GM12878 (cell line): ENCODE results near the gene FKBP15. TPM values are rescaled to one million over a fixed set of nuclear protein-coding genes. Genes with fewer than 3 reads are reported as not detected.

Experiments used
- ATAC-seq: fragments of 200-7000 bp; cut with Tn5 transposase; 3 replicates; pipeline ENCODE4 v1.9.1; 2020; ENCODE audit warnings: mild to moderate bottlenecking, moderate library complexity
- BruUV-seq: library from RNA; stranded (reverse); fragments of 400-500 nt; replicated peaks from 2 replicates; lab custom pipeline; 2021; lab: Mats Ljungman, UMichigan
- CTCF ChIA-PET: fragments of 300-600 bp; sonication (Branson Sonifier 250); formaldehyde crosslinking; extraction: SDS; loops from one replicate; lab custom pipeline; 2021; ENCODE audit warnings: inconsistent platforms; lab: Yijun Ruan, JAX
- POLR2A ChIA-PET: fragments of 350-600 bp; formaldehyde crosslinking; extraction: SDS; loops from one replicate; lab custom pipeline; 2021; ENCODE audit warnings: inconsistent platforms; lab: Charles Lee
- RAD21 ChIA-PET: fragments of 300-600 bp; sonication (Branson Sonifier 250); formaldehyde crosslinking; loops from one replicate; lab custom pipeline; 2023; ENCODE audit warnings: antibody characterized with exemption; ENCODE audit not compliant: unreplicated experiment; lab: Charles Lee
- SMC1A ChIA-PET: fragments of 300-600 bp; sonication (Branson Sonifier 250); formaldehyde crosslinking; loops from one replicate; lab custom pipeline; 2023; ENCODE audit not compliant: unreplicated experiment, uncharacterized antibody; lab: Charles Lee
- DNase-seq: peaks from one replicate; pipeline ENCODE4 v3.0.0-alpha.2; 2011; ENCODE audit warnings: low read depth, low spot score
- FAIRE-seq: peaks from 3 replicates; lab custom pipeline; 2011; peaks lifted over from hg19 to GRCh38; lab: Jason Lieb, UNC
- H2AFZ ChIP-seq: 2 replicates; pipeline ENCODE4 v1.6.0; 2011; ENCODE audit warnings: low read depth, low read length, control low read depth; ENCODE audit not compliant: control insufficient read depth
- H3K27ac ChIP-seq: 2 replicates; pipeline ENCODE4 v1.5.1; 2011; ENCODE audit warnings: control low read depth; ENCODE audit not compliant: control insufficient read depth, insufficient read depth
- H3K27me3 ChIP-seq, 2 experiments: replicated peaks in 1 of 2; 2 replicates each; pipeline versions ENCODE4 v1.6.0 to v1.6.1; 2011; ENCODE audit warnings: low read length in 1 of 2; ENCODE audit not compliant: control insufficient read depth in 2 of 2, insufficient read depth in 2 of 2
- H3K36me3 ChIP-seq, 2 experiments: 2 replicates each; pipeline ENCODE4 v1.5.1; 2011; ENCODE audit warnings: low read length in 1 of 2; ENCODE audit not compliant: control insufficient read depth in 2 of 2, insufficient read depth in 2 of 2
- H3K4me1 ChIP-seq: 2 replicates; pipeline ENCODE4 v1.6.1; 2011; ENCODE audit warnings: mild to moderate bottlenecking, low read length, moderate library complexity, mixed read lengths; ENCODE audit not compliant: control insufficient read depth, insufficient read depth
- H3K4me2 ChIP-seq: 2 replicates; pipeline ENCODE4 v1.6.0; 2011; ENCODE audit warnings: control low read depth; ENCODE audit not compliant: control insufficient read depth, insufficient read depth
- H3K4me3 ChIP-seq: fragments of 200-600 bp; sonication (generic); 2 replicates; pipeline ENCODE4 v1.5.1; 2016
- H3K79me2 ChIP-seq: 2 replicates; pipeline ENCODE4 v1.6.0; 2011; ENCODE audit warnings: low read length; ENCODE audit not compliant: control insufficient read depth, insufficient read depth
- H3K9ac ChIP-seq: 2 replicates; pipeline ENCODE4 v1.8.0; 2011; ENCODE audit warnings: low read length, control low read depth, mixed read lengths; ENCODE audit not compliant: control insufficient read depth, insufficient read depth
- H3K9me3 ChIP-seq: replicated peaks from 3 replicates; pipeline ENCODE4 v1.5.1; 2011; ENCODE audit warnings: mild to moderate bottlenecking, low read length; ENCODE audit not compliant: control insufficient read depth, insufficient read depth
- H4K20me1 ChIP-seq: 2 replicates; pipeline ENCODE4 v1.6.0; 2011; ENCODE audit not compliant: control insufficient read depth, insufficient read depth
- ATF7 ChIP-seq: fragments of 450-650 bp; IDR thresholded peaks from 2 replicates; pipeline ENCODE4 v1.6.1; 2016; ENCODE audit warnings: low read depth, mild to moderate bottlenecking
- JUND ChIP-seq: IDR thresholded peaks from 2 replicates; pipeline ENCODE4 v1.6.1; 2012; ENCODE audit warnings: low read depth, mild to moderate bottlenecking, low read length, improper control_type of control experiment, moderate library complexity
- MLLT1 ChIP-seq: fragments of 450-650 bp; IDR thresholded peaks from 2 replicates; pipeline ENCODE4 v1.6.1; 2016; ENCODE audit warnings: mild to moderate bottlenecking
- MTA3 ChIP-seq: IDR thresholded peaks from 2 replicates; pipeline ENCODE4 v1.6.1; 2012; ENCODE audit warnings: low read length, inconsistent platforms, borderline replicate concordance
- POLR2AphosphoS5 ChIP-seq: IDR thresholded peaks from 2 replicates; pipeline ENCODE4 v1.6.1; 2011; ENCODE audit warnings: mild to moderate bottlenecking, low read length, inconsistent platforms
- RAD51 ChIP-seq: fragments of 450-650 bp; IDR thresholded peaks from 2 replicates; pipeline ENCODE4 v1.6.1; 2016; ENCODE audit warnings: moderate library complexity, mild to moderate bottlenecking, inconsistent platforms
- WRNIP1 ChIP-seq: IDR thresholded peaks from 2 replicates; pipeline ENCODE4 v1.6.1; 2011; ENCODE audit warnings: low read depth, low read length, improper control_type of control experiment, borderline replicate concordance
- ZNF622 ChIP-seq: fragments of 450-650 bp; IDR thresholded peaks from 2 replicates; pipeline ENCODE4 v1.6.1; 2017; ENCODE audit warnings: mild to moderate bottlenecking, inconsistent platforms
- WGBS: methylation state at CpG from one replicate; pipeline ENCODE4 v1.1.6; 2016; ENCODE audit warnings: low lambda C conversion rate; ENCODE audit not compliant: insufficient replicate concordance, insufficient coverage; ENCODE audit errors: missing lambda C conversion rate; 5-methylcytosine and 5-hydroxymethylcytosine counted together
- in situ Hi-C: fragments of 300-500 bp; cut with MboI; formaldehyde crosslinking; loops from 9 replicates; pipeline ENCODE4 v1.14.3; 2018; ENCODE audit warnings: mixed read lengths
- intact Hi-C: fragments of 100-400 bp; cut with micrococcal nuclease; formaldehyde crosslinking; loops from one replicate; pipeline ENCODE4 v1.14.2; 2022; ENCODE audit not compliant: unreplicated experiment
- polyA plus RNA-seq, 11 experiments: library from polyadenylated mRNA; depleted of rRNA in 4 of 11; unstranded in 6 of 11; stranded (reverse) in 5 of 11; fragments of >200 nt; fragmentation: Nextera tagmentation in 4 of 11; fragmentation: Illumina TruSeq in 1 of 11; extraction: Ambion mirVana in 4 of 11; extraction: Trizol in 1 of 11; gene quantifications; 1 replicate in 1 of 11; 2 replicates in 10 of 11; pipeline versions ENCODE4 v1.2.1 to v1.2.3, GENCODE V29; 2011 to 2016; ENCODE audit warnings: inconsistent platforms in 2 of 11, missing spikeins in 2 of 11, low read depth in 1 of 11
- total RNA-seq, 4 experiments: library from RNA; depleted of rRNA in 3 of 4; stranded (reverse); fragments of >200 nt in 3 of 4; fragmentation: Illumina TruSeq in 1 of 4; extraction: Trizol in 1 of 4; gene quantifications; 2 replicates each; pipeline versions ENCODE4 v1.2.1 to v1.2.3, GENCODE V29; 2013 to 2021
- TF ChIP-seq, protein P1 (sequence below): fragments of 450-650 bp; IDR thresholded peaks from 2 replicates; pipeline ENCODE4 v1.6.1; 2017; ENCODE audit warnings: low read depth, mild to moderate bottlenecking, moderate library complexity
- TF ChIP-seq, protein P2 (sequence below): fragments of 150-350 bp; IDR thresholded peaks from 2 replicates; pipeline ENCODE4 v1.6.1; 2014; ENCODE audit warnings: mild to moderate bottlenecking, low read depth, low read length
- TF ChIP-seq, protein P3 (sequence below): IDR thresholded peaks from 2 replicates; pipeline ENCODE4 v1.6.1; 2012; ENCODE audit warnings: low read depth, low read length, improper control_type of control experiment

FKBP15 gene
- total and polyA plus RNA-seq, 10 of the 15 experiments (the other 5 are each of a cell fraction or from before 2014, with no cell fraction given) = 5.0 to 53.4 (median 21.2) TPM

- 15% methylated on average over 3 of the region's 3 CpGs for WGBS
- no peak overlapping the region for H2AFZ ChIP-seq
- no TSS peak for BruUV-seq
- ChIA-PET CTCF (no interaction called here), SMC1A (no interaction called here), POLR2A (interaction anchor here (0.7 kb wide), 1 partner anchor 145 kb away, joined by 4 read pairs; no protein-coding TSS in a partner anchor), RAD21 (no interaction called here)
- H3K27me3 ChIP-seq = no peaks in the 10 kb centered on the region; a peak in 1 of 4 replicates
- intact Hi-C loops = no loop called here
- ATAC-seq (no peak), DNase-seq (no peak), FAIRE-seq (no peak)
- no peaks in the 10 kb centered on the region for H3K4me1 ChIP-seq
- H3K79me2 ChIP-seq = no peaks in the 10 kb centered on the region
- H3K4me2 ChIP-seq = no peak overlapping the region
- no peaks in the 10 kb centered on the region for H4K20me1 ChIP-seq
- H3K9me3 ChIP-seq = no peaks in the 10 kb centered on the region
- TF ChIP-seq ATF7 (no peak), JUND (no peak), RAD51 (no peak), POLR2AphosphoS5 (no peak), ZNF622 (no peak), MTA3 (no peak), MLLT1 (no peak), WRNIP1 (no peak)
- TF ChIP-seq, protein P1, sequence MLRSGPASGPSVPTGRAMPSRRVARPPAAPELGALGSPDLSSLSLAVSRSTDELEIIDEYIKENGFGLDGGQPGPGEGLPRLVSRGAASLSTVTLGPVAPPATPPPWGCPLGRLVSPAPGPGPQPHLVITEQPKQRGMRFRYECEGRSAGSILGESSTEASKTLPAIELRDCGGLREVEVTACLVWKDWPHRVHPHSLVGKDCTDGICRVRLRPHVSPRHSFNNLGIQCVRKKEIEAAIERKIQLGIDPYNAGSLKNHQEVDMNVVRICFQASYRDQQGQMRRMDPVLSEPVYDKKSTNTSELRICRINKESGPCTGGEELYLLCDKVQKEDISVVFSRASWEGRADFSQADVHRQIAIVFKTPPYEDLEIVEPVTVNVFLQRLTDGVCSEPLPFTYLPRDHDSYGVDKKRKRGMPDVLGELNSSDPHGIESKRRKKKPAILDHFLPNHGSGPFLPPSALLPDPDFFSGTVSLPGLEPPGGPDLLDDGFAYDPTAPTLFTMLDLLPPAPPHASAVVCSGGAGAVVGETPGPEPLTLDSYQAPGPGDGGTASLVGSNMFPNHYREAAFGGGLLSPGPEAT = no peak
- TF ChIP-seq, protein P2, sequence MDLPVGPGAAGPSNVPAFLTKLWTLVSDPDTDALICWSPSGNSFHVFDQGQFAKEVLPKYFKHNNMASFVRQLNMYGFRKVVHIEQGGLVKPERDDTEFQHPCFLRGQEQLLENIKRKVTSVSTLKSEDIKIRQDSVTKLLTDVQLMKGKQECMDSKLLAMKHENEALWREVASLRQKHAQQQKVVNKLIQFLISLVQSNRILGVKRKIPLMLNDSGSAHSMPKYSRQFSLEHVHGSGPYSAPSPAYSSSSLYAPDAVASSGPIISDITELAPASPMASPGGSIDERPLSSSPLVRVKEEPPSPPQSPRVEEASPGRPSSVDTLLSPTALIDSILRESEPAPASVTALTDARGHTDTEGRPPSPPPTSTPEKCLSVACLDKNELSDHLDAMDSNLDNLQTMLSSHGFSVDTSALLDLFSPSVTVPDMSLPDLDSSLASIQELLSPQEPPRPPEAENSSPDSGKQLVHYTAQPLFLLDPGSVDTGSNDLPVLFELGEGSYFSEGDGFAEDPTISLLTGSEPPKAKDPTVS = no peak
- TF ChIP-seq, protein P3, sequence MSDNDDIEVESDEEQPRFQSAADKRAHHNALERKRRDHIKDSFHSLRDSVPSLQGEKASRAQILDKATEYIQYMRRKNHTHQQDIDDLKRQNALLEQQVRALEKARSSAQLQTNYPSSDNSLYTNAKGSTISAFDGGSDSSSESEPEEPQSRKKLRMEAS = no peak
- no peaks in the 10 kb centered on the region for H3K36me3 ChIP-seq
- no peak overlapping the region for H3K27ac ChIP-seq
- in situ Hi-C loops = no loop called here
- no peak overlapping the region for H3K9ac ChIP-seq
- no peak overlapping the region for H3K4me3 ChIP-seq
Observed at GRCh38 chr9:113138760-113139159, 82.3 kb downstream of the FKBP15 start.
